ENCODE measurements around the gene RSF1. TPM values are rescaled to one million over a fixed set of nuclear protein-coding genes. Genes with fewer than 3 reads are reported as not detected.

The RSF1 gene
- total RNA-seq, 4 donors from 2014 or later: 55.0 to 88.8 (median 65.8) TPM

DNA sequence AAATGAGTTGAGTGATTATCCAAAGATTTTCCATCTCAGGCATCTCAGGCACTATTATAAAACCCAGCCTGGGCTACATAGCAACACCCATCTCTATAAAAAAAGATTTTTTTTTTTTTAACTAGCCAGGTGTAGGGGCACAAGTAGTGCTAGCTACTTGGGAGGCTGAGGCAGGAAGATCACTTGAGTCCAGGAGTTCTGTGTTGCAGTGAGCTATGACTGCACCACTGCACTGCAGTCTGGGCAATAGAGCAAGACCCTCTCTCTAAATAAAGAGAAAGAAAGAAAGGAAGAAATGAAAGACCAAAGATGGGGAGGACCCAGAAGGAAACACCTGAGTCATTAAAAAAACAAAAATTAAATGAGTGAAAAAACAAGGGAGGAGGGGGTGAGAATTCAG lies 14.1 kb downstream of the RSF1 start:
- intact Hi-C loops (cut with DNase I): no loop called here
- Histone ChIP-seq H3K27me3 (no peaks in the 10 kb centered on the region), H3K4me3 (replicated peaks in 1 of 3) (no peak overlapping the region), H3K36me3 (no peaks in the 10 kb centered on the region), H3K9me3 (no peaks in the 10 kb centered on the region), H3K4me1 (peaks cover 10 to 11% of the 10 kb centered on the region in 2 donors), H3K27ac (no peak overlapping the region)
- no peak for TF ChIP-seq POLR2A (IDR thresholded peaks at IDR 0.05)
- TF ChIP-seq, protein P1, sequence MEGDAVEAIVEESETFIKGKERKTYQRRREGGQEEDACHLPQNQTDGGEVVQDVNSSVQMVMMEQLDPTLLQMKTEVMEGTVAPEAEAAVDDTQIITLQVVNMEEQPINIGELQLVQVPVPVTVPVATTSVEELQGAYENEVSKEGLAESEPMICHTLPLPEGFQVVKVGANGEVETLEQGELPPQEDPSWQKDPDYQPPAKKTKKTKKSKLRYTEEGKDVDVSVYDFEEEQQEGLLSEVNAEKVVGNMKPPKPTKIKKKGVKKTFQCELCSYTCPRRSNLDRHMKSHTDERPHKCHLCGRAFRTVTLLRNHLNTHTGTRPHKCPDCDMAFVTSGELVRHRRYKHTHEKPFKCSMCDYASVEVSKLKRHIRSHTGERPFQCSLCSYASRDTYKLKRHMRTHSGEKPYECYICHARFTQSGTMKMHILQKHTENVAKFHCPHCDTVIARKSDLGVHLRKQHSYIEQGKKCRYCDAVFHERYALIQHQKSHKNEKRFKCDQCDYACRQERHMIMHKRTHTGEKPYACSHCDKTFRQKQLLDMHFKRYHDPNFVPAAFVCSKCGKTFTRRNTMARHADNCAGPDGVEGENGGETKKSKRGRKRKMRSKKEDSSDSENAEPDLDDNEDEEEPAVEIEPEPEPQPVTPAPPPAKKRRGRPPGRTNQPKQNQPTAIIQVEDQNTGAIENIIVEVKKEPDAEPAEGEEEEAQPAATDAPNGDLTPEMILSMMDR (IDR thresholded peaks at IDR 0.05): no peak
- DNase-seq: no peak

DNA sequence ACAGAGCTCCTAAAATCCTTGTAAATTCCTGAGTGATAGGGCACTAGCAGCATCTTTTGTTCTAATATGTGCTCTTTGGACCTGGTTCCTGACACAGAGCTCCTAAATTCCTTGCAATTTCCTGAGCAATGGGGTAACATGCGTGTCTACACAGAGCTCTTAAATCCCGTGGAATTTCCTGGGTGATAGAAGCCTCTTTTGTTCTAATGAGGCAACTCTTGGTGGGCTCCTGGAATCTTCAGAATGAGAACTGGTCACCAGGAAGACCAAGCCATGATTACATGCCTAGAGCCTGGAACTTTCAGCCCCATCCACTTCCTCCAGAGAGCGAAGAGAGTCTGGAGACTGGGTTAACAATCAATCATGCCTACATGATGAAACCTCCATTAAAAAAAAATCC lies 19.0 kb downstream of the RSF1 start:
- no peak for DNase-seq
- no peaks in the 10 kb centered on the region for H3K27me3 ChIP-seq
- no peaks in the 10 kb centered on the region for H3K36me3 ChIP-seq
- peaks cover 9 to 13% of the 10 kb centered on the region in 2 donors for H3K4me1 ChIP-seq
- intact Hi-C loops (cut with DNase I): no loop called here
- H3K9me3 ChIP-seq: no peaks in the 10 kb centered on the region
- 83 to 86% methylated on average over 3 of the region's 3 CpGs for WGBS, 2 donors
- no peak for TF ChIP-seq POLR2A (IDR thresholded peaks at IDR 0.05)
- TF ChIP-seq, protein P1 (IDR thresholded peaks at IDR 0.05): no peak
- no peak overlapping the region for H3K27ac ChIP-seq
- no peak overlapping the region for H3K4me3 ChIP-seq (replicated peaks in 1 of 3)

DNA sequence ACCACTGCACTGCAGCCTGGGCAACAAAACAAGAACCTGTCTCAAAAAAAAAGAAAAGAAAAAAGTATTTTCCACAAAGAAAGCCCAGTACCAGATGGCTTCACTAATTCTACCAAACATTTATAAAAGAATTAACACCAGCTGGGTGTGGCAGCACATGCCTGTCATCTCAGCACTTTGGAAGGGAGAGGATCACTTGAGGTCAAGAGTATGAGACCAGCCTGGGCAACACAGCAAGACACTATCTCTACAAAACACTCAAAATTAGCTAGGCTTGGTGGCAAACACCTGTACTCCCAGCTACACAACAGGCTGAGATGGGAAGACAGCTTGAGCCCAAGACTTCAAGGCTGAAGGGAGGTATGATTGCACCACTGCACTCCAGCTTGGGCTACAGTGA lies 20.1 kb downstream of the RSF1 start:
- Histone ChIP-seq H3K36me3 (no peaks in the 10 kb centered on the region), H3K27me3 (no peaks in the 10 kb centered on the region), H3K4me1 (peaks cover 9 to 13% of the 10 kb centered on the region in 2 donors), H3K9me3 (no peaks in the 10 kb centered on the region), H3K4me3 (replicated peaks in 1 of 3) (no peak overlapping the region), H3K27ac (no peak overlapping the region)
- DNase-seq: no peak
- no peak for TF ChIP-seq POLR2A (IDR thresholded peaks at IDR 0.05)
- TF ChIP-seq, protein P1 (IDR thresholded peaks at IDR 0.05): no peak
- intact Hi-C loops (cut with DNase I): no loop called here

DNA sequence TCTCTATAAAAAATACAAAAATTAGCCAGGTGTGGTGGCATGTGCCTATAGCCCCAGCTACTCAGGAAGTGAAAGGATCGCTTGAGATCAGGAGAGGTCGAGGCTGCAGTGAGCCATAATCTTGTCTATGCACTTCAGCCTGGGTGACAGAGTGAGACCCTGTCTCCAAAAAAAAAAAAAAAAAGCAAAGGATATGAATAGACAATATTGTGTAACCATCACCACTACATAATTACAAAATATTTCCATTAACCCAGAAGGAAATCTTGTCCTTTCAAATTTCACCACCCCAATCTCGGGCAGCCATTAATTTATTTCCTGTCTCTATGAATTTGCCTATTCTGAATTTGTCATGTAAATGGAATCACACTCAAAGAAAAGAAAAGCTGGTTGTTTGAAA lies 21.2 kb downstream of the RSF1 start:
- Histone ChIP-seq H3K4me3 (replicated peaks in 1 of 3) (no peak overlapping the region), H3K9me3 (no peaks in the 10 kb centered on the region), H3K27ac (no peak overlapping the region), H3K4me1 (peaks cover 9 to 13% of the 10 kb centered on the region in 2 donors), H3K36me3 (no peaks in the 10 kb centered on the region), H3K27me3 (no peaks in the 10 kb centered on the region)
- intact Hi-C loops (cut with DNase I): no loop called here
- WGBS, 2 donors: 53 to 57% methylated on average over 3 of the region's 3 CpGs
- DNase-seq: no peak
- no peak for TF ChIP-seq POLR2A (IDR thresholded peaks at IDR 0.05)

- Histone ChIP-seq H3K36me3 (no peaks in the 10 kb centered on the region), H3K27me3 (no peaks in the 10 kb centered on the region), H3K4me1 (peaks cover 0 to 3% of the 10 kb centered on the region in 2 donors), H3K9me3 (no peaks in the 10 kb centered on the region), H3K4me3 (replicated peaks in 1 of 3) (no peak overlapping the region), H3K27ac (no peak overlapping the region)
- intact Hi-C loops (cut with DNase I): no loop called here
- DNase-seq: no peak
- TF ChIP-seq, protein P1 (IDR thresholded peaks at IDR 0.05): no peak
- TF ChIP-seq POLR2A (IDR thresholded peaks at IDR 0.05): no peak
- WGBS, 2 donors: 98 to 100% methylated on average over 2 of the region's 2 CpGs
Measured at GRCh38 chr11:77793972-77794371, 26.6 kb downstream of the RSF1 start.

GRCh38 chr11:77791301-77791700 lies 29.2 kb downstream of the RSF1 start:
- intact Hi-C loops (cut with DNase I): no loop called here

More at GRCh38 chr11:77791301-77791700, 29.2 kb downstream of the RSF1 start:
- H3K27ac ChIP-seq: no peak overlapping the region
- H3K27me3 ChIP-seq: no peaks in the 10 kb centered on the region
- no peak for DNase-seq
- H3K4me1 ChIP-seq: no peaks in the 10 kb centered on the region
- no peak overlapping the region for H3K4me3 ChIP-seq (replicated peaks in 1 of 3)
- no peaks in the 10 kb centered on the region for H3K36me3 ChIP-seq
- no peak for TF ChIP-seq POLR2A (IDR thresholded peaks at IDR 0.05)
- TF ChIP-seq, protein P1 (IDR thresholded peaks at IDR 0.05): no peak
- no peaks in the 10 kb centered on the region for H3K9me3 ChIP-seq
- 93 to 97% methylated on average over 4 of the region's 4 CpGs for WGBS, 2 donors
